Measurements from ENCODE around the gene SNRNP40.

- no peak for TF ChIP-seq CTCF (IDR thresholded peaks at IDR 0.05; ENCODE audit: insufficient read depth, low read length, poor library complexity, severe bottlenecking)
- no peak for TF ChIP-seq EZH2phosphoT487 (conservative IDR thresholded peaks at IDR 0.05; ENCODE audit: low read length)
Measured at GRCh38 chr1:31261916-31262315, 34.7 kb downstream of the SNRNP40 start.
